ENCODE measurements around the gene TTYH1.

Gene TTYH1

GRCh38 chr19:54477650-54478049 lies 62.4 kb downstream of the TTYH1 start:
- no peaks in the 10 kb centered on the region for H3K9me3 ChIP-seq (ENCODE audit: insufficient read depth, low read length)
- H3K36me3 ChIP-seq (ENCODE audit: insufficient read depth, insufficient read length, low read length) = no peaks in the 10 kb centered on the region
- TF ChIP-seq ZNF274 (IDR thresholded peaks at IDR 0.05; ENCODE audit: low read depth, low read length) = no peak
- no peak for TF ChIP-seq SUZ12 (IDR thresholded peaks at IDR 0.05; ENCODE audit: extremely low read depth, insufficient read depth, insufficient read length)
- TF ChIP-seq YY1 (IDR thresholded peaks at IDR 0.05; ENCODE audit: insufficient read depth, insufficient read length) = no peak
- H3K4me3 ChIP-seq (ENCODE audit: insufficient read length, low read depth) = no peak overlapping the region
- no peak for DNase-seq (ENCODE audit: low read depth, low spot score)
- H3K27me3 ChIP-seq (ENCODE audit: insufficient read depth, insufficient read length) = no peaks in the 10 kb centered on the region
- peaks cover 8% of the 10 kb centered on the region for H3K4me1 ChIP-seq (ENCODE audit: insufficient read depth, insufficient read length)
- no peak overlapping the region for H3K9ac ChIP-seq (ENCODE audit: insufficient read length, low read depth)

- peaks cover 2% of the 10 kb centered on the region for H3K4me1 ChIP-seq (ENCODE audit: insufficient read depth, insufficient read length)
- no peak overlapping the region for H3K4me3 ChIP-seq (ENCODE audit: insufficient read length, low read depth)
- no peaks in the 10 kb centered on the region for H3K27me3 ChIP-seq (ENCODE audit: insufficient read depth, insufficient read length)
- H3K36me3 ChIP-seq (ENCODE audit: insufficient read depth, insufficient read length, low read length) = no peaks in the 10 kb centered on the region
- no peak overlapping the region for H3K9ac ChIP-seq (ENCODE audit: insufficient read length, low read depth)
- peak; percentile 68 for DNase-seq (ENCODE audit: low read depth, low spot score)
- no peaks in the 10 kb centered on the region for H3K9me3 ChIP-seq (ENCODE audit: insufficient read depth, low read length)
- TF ChIP-seq SUZ12 (IDR thresholded peaks at IDR 0.05; ENCODE audit: extremely low read depth, insufficient read depth, insufficient read length) (no peak), ZNF274 (IDR thresholded peaks at IDR 0.05; ENCODE audit: low read depth, low read length) (no peak), YY1 (IDR thresholded peaks at IDR 0.05; ENCODE audit: insufficient read depth, insufficient read length) (no peak)
These were observed 63.5 kb downstream of the TTYH1 start for GRCh38 chr19:54478677-54479266.

DNA sequence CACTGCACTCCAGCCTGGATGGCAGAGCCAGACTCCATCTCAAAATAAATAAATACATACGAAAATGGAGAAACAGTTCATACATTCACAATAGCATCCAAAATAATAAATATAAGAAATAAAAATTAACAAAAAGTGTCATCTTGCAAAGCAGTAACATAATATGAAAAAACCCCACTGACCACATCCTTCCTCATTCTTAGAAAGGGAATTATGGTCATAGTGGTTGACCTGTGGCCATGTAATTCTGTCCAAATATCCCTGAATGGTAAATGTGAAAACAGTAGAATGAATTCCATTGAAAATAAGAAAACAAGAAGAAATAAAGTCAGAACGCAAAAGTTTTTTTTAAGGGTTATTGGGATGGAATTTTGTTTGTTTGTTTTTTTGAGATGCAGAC lies 64.8 kb downstream of the TTYH1 start:
- no peaks in the 10 kb centered on the region for H3K36me3 ChIP-seq (ENCODE audit: insufficient read depth, insufficient read length, low read length)
- no peaks in the 10 kb centered on the region for H3K27me3 ChIP-seq (ENCODE audit: insufficient read depth, insufficient read length)
- H3K4me1 ChIP-seq (ENCODE audit: insufficient read depth, insufficient read length) = no peaks in the 10 kb centered on the region
- no peak for DNase-seq (ENCODE audit: low read depth, low spot score)
- TF ChIP-seq SUZ12 (IDR thresholded peaks at IDR 0.05; ENCODE audit: extremely low read depth, insufficient read depth, insufficient read length) (no peak), YY1 (IDR thresholded peaks at IDR 0.05; ENCODE audit: insufficient read depth, insufficient read length) (no peak), ZNF274 (IDR thresholded peaks at IDR 0.05; ENCODE audit: low read depth, low read length) (no peak)
- no peak overlapping the region for H3K4me3 ChIP-seq (ENCODE audit: insufficient read length, low read depth)
- H3K9me3 ChIP-seq (ENCODE audit: insufficient read depth, low read length) = no peaks in the 10 kb centered on the region
- no peak overlapping the region for H3K9ac ChIP-seq (ENCODE audit: insufficient read length, low read depth)

GRCh38 chr19:54481326-54481930 lies 66.2 kb downstream of the TTYH1 start:
- no peaks in the 10 kb centered on the region for H3K4me1 ChIP-seq (ENCODE audit: insufficient read depth, insufficient read length)
- no peaks in the 10 kb centered on the region for H3K9me3 ChIP-seq (ENCODE audit: insufficient read depth, low read length)
- no peaks in the 10 kb centered on the region for H3K36me3 ChIP-seq (ENCODE audit: insufficient read depth, insufficient read length, low read length)
- no peak overlapping the region for H3K9ac ChIP-seq (ENCODE audit: insufficient read length, low read depth)
- H3K4me3 ChIP-seq (ENCODE audit: insufficient read length, low read depth) = no peak overlapping the region
- DNase-seq (ENCODE audit: low read depth, low spot score) = peak; percentile 36
- TF ChIP-seq SUZ12 (IDR thresholded peaks at IDR 0.05; ENCODE audit: extremely low read depth, insufficient read depth, insufficient read length) (no peak), YY1 (IDR thresholded peaks at IDR 0.05; ENCODE audit: insufficient read depth, insufficient read length) (no peak), ZNF274 (IDR thresholded peaks at IDR 0.05; ENCODE audit: low read depth, low read length) (no peak)
- no peaks in the 10 kb centered on the region for H3K27me3 ChIP-seq (ENCODE audit: insufficient read depth, insufficient read length)

DNA sequence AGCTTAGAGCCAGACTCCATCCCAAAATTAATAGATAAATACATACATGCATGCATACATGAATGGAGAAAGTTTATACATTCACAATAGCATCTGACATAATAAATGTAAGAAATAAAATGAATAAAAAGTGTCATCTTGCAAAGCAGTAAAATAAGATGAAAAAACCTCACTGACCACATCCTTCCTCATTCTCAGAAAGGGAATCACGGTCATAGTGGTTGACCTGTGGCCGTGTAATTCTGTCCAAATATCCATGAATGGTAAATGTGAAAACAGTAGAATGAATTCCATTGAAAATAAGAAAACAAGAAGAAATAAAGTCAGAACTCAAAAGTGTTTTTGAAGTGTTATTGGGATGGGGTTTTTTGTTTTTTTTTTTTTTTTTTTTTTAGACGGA lies 67.6 kb downstream of the TTYH1 start:
- H3K4me1 ChIP-seq (ENCODE audit: insufficient read depth, insufficient read length) = no peaks in the 10 kb centered on the region
- H3K9ac ChIP-seq (ENCODE audit: insufficient read length, low read depth) = no peak overlapping the region
- H3K9me3 ChIP-seq (ENCODE audit: insufficient read depth, low read length) = no peaks in the 10 kb centered on the region
- TF ChIP-seq SUZ12 (IDR thresholded peaks at IDR 0.05; ENCODE audit: extremely low read depth, insufficient read depth, insufficient read length) (no peak), ZNF274 (IDR thresholded peaks at IDR 0.05; ENCODE audit: low read depth, low read length) (no peak), YY1 (IDR thresholded peaks at IDR 0.05; ENCODE audit: insufficient read depth, insufficient read length) (no peak)
- DNase-seq (ENCODE audit: low read depth, low spot score) = no peak
- H3K27me3 ChIP-seq (ENCODE audit: insufficient read depth, insufficient read length) = no peaks in the 10 kb centered on the region
- no peak overlapping the region for H3K4me3 ChIP-seq (ENCODE audit: insufficient read length, low read depth)
- no peaks in the 10 kb centered on the region for H3K36me3 ChIP-seq (ENCODE audit: insufficient read depth, insufficient read length, low read length)

GRCh38 chr19:54484451-54484850 lies 69.2 kb downstream of the TTYH1 start:
- H3K36me3 ChIP-seq (ENCODE audit: insufficient read depth, insufficient read length, low read length) = no peaks in the 10 kb centered on the region
- H3K27me3 ChIP-seq (ENCODE audit: insufficient read depth, insufficient read length) = no peaks in the 10 kb centered on the region
- no peak for DNase-seq (ENCODE audit: low read depth, low spot score)
- TF ChIP-seq ZNF274 (IDR thresholded peaks at IDR 0.05; ENCODE audit: low read depth, low read length) (no peak), SUZ12 (IDR thresholded peaks at IDR 0.05; ENCODE audit: extremely low read depth, insufficient read depth, insufficient read length) (no peak), YY1 (IDR thresholded peaks at IDR 0.05; ENCODE audit: insufficient read depth, insufficient read length) (no peak)
- H3K9ac ChIP-seq (ENCODE audit: insufficient read length, low read depth) = no peak overlapping the region
- no peaks in the 10 kb centered on the region for H3K9me3 ChIP-seq (ENCODE audit: insufficient read depth, low read length)
- no peak overlapping the region for H3K4me3 ChIP-seq (ENCODE audit: insufficient read length, low read depth)
- H3K4me1 ChIP-seq (ENCODE audit: insufficient read depth, insufficient read length) = peaks cover 1% of the 10 kb centered on the region

DNA sequence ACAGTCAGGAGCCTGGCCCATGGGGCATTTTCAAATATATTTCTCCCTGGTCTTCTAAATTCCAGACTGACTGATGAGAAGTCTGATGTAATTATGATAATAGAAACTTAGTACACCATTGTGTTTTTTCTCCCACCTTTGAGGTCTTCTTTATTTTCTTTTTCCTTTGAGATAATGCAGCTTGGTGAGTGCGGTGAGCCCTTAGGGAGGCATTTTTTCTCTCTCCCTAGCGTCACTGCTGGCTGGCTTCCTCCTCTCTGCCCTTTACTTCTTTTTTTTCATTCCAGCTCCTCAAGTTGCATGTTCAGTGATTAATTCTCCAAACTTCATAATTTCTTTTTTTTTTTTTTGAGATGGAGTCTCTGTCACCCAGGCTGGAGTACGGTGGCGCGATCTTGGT lies 70.6 kb downstream of the TTYH1 start:
- H3K4me3 ChIP-seq (ENCODE audit: insufficient read length, low read depth) = no peak overlapping the region
- DNase-seq (ENCODE audit: low read depth, low spot score) = no peak
- H3K27me3 ChIP-seq (ENCODE audit: insufficient read depth, insufficient read length) = no peaks in the 10 kb centered on the region
- no peaks in the 10 kb centered on the region for H3K9me3 ChIP-seq (ENCODE audit: insufficient read depth, low read length)
- TF ChIP-seq SUZ12 (IDR thresholded peaks at IDR 0.05; ENCODE audit: extremely low read depth, insufficient read depth, insufficient read length) (no peak), YY1 (IDR thresholded peaks at IDR 0.05; ENCODE audit: insufficient read depth, insufficient read length) (no peak), ZNF274 (IDR thresholded peaks at IDR 0.05; ENCODE audit: low read depth, low read length) (no peak)
- peaks cover 1% of the 10 kb centered on the region for H3K4me1 ChIP-seq (ENCODE audit: insufficient read depth, insufficient read length)
- H3K9ac ChIP-seq (ENCODE audit: insufficient read length, low read depth) = no peak overlapping the region
- H3K36me3 ChIP-seq (ENCODE audit: insufficient read depth, insufficient read length, low read length) = no peaks in the 10 kb centered on the region
